IPS-18c (cell line): Measurements from ENCODE around the gene NELL2.
"Not testable (repeated sequence)": the region's sequence is repeated elsewhere in the genome, so short reads cannot be mapped to it uniquely, and the experiment has no call there.

ENCODE experiments used
- H3K4me3 ChIP-seq: 2 replicates; pipeline ENCODE4 v1.7.0; 2013; ENCODE audit warnings: low read depth, mild to moderate bottlenecking, low read length, moderate library complexity; ENCODE audit not compliant: insufficient read depth
- H3K9me3 ChIP-seq: one replicate; pipeline ENCODE4 v1.6.1; 2013; ENCODE audit warnings: mild to moderate bottlenecking, low read length, moderate library complexity; ENCODE audit not compliant: control insufficient read depth, insufficient read depth

NELL2 gene

GRCh38 chr12:44749566-44749965 lies 126.5 kb downstream of the NELL2 start:
- H3K9me3 ChIP-seq: no peaks in the 10 kb centered on the region

GRCh38 chr12:44748950-44749468 lies 127.1 kb downstream of the NELL2 start:
- Histone ChIP-seq H3K9me3 (no peaks in the 10 kb centered on the region), H3K4me3 (no peak overlapping the region)

More at GRCh38 chr12:44749566-44749965, 126.5 kb downstream of the NELL2 start:
- no peak overlapping the region for H3K4me3 ChIP-seq

- not testable (repeated sequence) for H3K4me3 ChIP-seq, H3K9me3 ChIP-seq
Observed at GRCh38 chr12:44741292-44741980, 134.7 kb downstream of the NELL2 start.

- peaks cover 2% of the 10 kb centered on the region for H3K9me3 ChIP-seq
- no peak overlapping the region for H3K4me3 ChIP-seq
Observed at GRCh38 chr12:44738051-44738450, 138.1 kb downstream of the NELL2 start.

DNA sequence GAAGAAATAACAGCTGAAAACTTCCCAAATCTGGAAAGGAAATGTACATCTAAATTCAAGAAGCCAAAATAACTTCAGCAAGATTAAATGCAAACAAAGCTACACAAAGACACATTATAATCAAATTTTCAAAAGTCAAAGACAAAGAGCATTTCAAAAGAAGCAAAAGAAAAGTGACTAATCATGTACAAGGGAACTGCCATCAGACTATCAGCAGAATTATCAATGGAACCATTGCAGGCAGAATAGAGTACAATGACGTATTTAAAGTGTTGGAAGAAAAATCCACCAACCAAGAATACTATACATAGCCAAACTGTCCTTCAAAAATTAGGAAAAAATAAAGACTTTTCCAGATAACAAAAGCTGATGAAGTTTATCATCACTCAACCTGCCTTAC lies 147.5 kb downstream of the NELL2 start:
- Histone ChIP-seq H3K4me3 (no peak overlapping the region), H3K9me3 (no peaks in the 10 kb centered on the region)

DNA sequence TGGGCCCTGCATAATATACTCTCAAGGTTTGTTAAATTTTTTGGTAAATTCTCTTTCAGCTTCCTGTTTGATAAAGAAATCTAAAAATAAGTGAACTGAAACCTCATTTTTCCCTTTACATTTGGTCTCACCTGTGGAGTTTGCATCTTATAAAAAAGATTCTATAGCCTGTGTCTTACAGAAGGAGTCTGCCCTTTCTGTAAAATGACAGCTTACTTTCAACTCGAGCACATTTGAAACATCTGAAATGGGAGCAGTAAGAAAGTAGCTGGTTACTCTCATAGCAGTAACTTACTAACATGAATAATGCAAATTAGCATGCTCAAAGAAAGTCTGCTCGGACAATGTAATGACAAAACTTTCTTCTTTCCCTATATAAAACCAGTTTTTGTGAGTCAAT lies 155.8 kb downstream of the NELL2 start:
- no peaks in the 10 kb centered on the region for H3K9me3 ChIP-seq
- no peak overlapping the region for H3K4me3 ChIP-seq

- Histone ChIP-seq H3K4me3 (no peak overlapping the region), H3K9me3 (no peaks in the 10 kb centered on the region)
Observed at GRCh38 chr12:44717612-44718011, 158.5 kb downstream of the NELL2 start.

GRCh38 chr12:44716711-44717110 lies 159.4 kb downstream of the NELL2 start:
- Histone ChIP-seq H3K4me3 (no peak overlapping the region), H3K9me3 (no peaks in the 10 kb centered on the region)

DNA sequence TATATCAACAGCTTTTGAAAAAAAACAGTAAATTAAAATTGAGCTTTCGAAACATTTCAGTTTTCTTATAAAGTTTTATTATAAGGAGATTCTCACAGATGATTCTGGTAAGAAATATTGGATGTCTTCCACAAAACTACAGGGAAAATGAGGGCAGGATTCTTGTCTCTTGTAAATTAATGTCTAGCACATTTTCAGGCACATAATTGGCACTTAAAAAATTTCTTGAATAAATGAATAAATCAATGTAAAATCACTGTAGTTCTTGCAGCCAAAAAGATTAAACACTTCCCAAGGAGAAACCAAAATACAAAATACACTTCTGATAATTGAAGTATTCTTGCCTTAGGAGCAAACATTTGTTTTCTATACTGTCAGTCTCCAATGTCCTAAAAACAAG lies 164.4 kb downstream of the NELL2 start:
- no peak overlapping the region for H3K4me3 ChIP-seq

DNA sequence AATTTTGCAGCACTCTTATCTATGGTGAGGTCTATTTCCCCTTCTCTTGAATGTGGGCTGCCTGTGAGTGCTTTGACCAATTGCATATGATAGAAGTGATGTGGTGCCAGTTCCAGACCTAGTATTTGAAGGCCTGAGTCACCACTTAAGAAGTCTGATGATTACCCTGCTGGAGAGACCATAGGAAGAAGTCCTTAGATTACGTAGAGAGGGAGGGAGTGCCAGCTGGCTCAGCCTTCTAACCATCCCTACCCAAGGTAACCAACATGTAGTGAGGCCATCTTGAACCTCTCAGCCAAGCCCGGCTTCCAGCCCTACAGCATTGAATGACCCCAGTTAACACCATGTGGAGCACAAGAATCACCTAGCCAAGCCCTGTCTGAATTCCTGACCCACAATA lies 166.9 kb downstream of the NELL2 start:
- H3K9me3 ChIP-seq: no peaks in the 10 kb centered on the region
- H3K4me3 ChIP-seq: no peak overlapping the region

More for the DNA sequence above, 164.4 kb downstream of the NELL2 start:
- H3K9me3 ChIP-seq: no peaks in the 10 kb centered on the region

GRCh38 chr12:44708218-44708617 lies 167.9 kb downstream of the NELL2 start:
- H3K9me3 ChIP-seq: no peaks in the 10 kb centered on the region

GRCh38 chr12:44703182-44703910 lies 172.8 kb downstream of the NELL2 start:
- H3K4me3 ChIP-seq: no peak overlapping the region
- H3K9me3 ChIP-seq: no peaks in the 10 kb centered on the region

More at GRCh38 chr12:44708218-44708617, 167.9 kb downstream of the NELL2 start:
- no peak overlapping the region for H3K4me3 ChIP-seq

DNA sequence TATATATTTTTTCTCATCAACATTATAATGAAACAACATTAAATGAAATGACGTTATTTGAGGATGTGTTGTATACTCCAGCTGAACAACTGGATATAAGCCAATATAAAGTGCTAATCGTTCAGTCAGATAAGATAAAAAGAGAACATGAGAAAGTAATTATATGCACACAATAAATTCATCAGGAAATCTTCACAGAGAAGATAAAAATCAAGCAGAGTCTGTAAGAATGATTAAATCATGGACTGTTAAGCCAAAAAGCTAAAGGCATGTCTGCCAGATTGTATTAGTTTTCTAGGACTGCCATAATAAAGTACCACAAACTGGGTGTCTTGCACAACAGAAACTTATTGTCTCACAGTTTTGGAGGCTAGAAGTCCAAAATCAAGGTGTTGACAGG lies 178.6 kb downstream of the NELL2 start:
- no peak overlapping the region for H3K4me3 ChIP-seq
- no peaks in the 10 kb centered on the region for H3K9me3 ChIP-seq

- H3K4me3 ChIP-seq: no peak overlapping the region
- no peaks in the 10 kb centered on the region for H3K9me3 ChIP-seq
Observed at GRCh38 chr12:44696542-44696941, 179.6 kb downstream of the NELL2 start.

DNA sequence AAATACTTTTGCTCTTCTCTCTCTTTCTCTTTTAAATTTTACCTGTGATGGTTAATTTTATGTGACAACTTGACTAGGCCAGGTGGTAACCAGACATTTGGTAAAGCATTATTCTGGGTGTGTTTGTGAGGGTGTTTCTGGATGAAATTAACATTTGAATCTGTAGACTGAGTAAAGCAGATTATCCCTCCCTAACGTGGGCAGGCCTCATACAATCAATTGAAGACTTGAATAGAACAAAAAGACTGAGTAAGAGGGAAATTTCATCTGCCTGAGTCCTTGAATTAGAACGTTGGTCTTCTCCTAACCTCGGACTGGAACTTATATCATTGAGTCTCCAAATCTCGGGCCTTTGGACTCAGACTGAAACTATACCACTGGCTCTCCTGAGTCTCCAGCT lies 182.1 kb downstream of the NELL2 start:
- Histone ChIP-seq H3K4me3 (no peak overlapping the region), H3K9me3 (no peaks in the 10 kb centered on the region)

DNA sequence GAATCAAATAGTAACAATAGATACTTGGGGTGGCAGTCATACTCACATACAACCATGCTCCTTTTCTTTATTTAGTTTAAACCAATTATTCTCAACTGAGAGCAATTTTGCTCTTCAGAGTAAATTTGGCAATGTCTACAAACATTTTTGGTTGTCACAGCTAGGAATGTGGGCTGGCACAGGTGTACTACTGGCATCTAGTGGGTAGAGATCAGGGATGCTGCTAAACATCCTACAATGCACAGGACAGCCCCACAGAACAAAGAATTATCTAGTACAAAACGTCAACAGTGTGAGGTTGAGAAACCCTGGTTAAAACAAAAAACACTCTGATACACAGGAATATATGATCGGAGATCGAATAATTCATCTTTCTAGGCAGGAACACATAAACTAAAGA lies 186.5 kb downstream of the NELL2 start:
- no peak overlapping the region for H3K4me3 ChIP-seq
- H3K9me3 ChIP-seq: peaks cover 2% of the 10 kb centered on the region

GRCh38 chr12:44686821-44687432 lies 189.2 kb downstream of the NELL2 start:
- not testable (repeated sequence) for H3K4me3 ChIP-seq

GRCh38 chr12:44677724-44678123 lies 198.4 kb downstream of the NELL2 start:
- no peak overlapping the region for H3K4me3 ChIP-seq

More at GRCh38 chr12:44686821-44687432, 189.2 kb downstream of the NELL2 start:
- H3K9me3 ChIP-seq: not testable (repeated sequence)

More at GRCh38 chr12:44677724-44678123, 198.4 kb downstream of the NELL2 start:
- no peaks in the 10 kb centered on the region for H3K9me3 ChIP-seq
